H1 (cell line): Measurements from ENCODE around the gene ADGRA3. TPM values are rescaled to one million over a fixed set of nuclear protein-coding genes. Genes with fewer than 3 reads are reported as not detected.

ENCODE experiments used
- ASH2L ChIP-seq: fragments of 200-600, 300-600 bp; sonication (generic); IDR thresholded peaks from one replicate; pipeline ENCODE4 v1.7.1; 2017; ENCODE audit warnings: low read length
- CBX8 ChIP-seq: fragments of 300-800, 300-1000 bp; sonication (generic); IDR thresholded peaks from 2 replicates; pipeline ENCODE4 v1.7.1; 2016; ENCODE audit warnings: low read depth, low read length, borderline replicate concordance
- CTCF ChIP-seq, 3 experiments: IDR thresholded peaks; 1 replicate in 2 of 3; 2 replicates in 1 of 3; pipeline versions ENCODE4 v1.5.1 to v1.6.1; 2011; ENCODE audit warnings: low read length in 3 of 3, mild to moderate bottlenecking in 3 of 3, inconsistent platforms in 2 of 3, low read depth in 1 of 3, moderate library complexity in 1 of 3; ENCODE audit not compliant: insufficient read depth in 1 of 3; ENCODE audit errors: control extremely low read depth in 1 of 3
- TAF7 ChIP-seq: optimal IDR thresholded peaks from 2 replicates; pipeline ENCODE3; 2011; ENCODE audit warnings: low read depth, mild to moderate bottlenecking, inconsistent platforms, low read length, moderate library complexity, borderline replicate concordance
- polyA plus RNA-seq, 7 experiments: library from polyadenylated mRNA; depleted of rRNA in 3 of 7; stranded (reverse) in 5 of 7; unstranded in 2 of 7; fragments of >200 nt in 5 of 7; fragments of 200-250 nt in 2 of 7; gene quantifications; 1 replicate in 5 of 7; 2 replicates in 1 of 7; 4 replicates in 1 of 7; pipeline versions ENCODE4 v1.2.1 to v1.2.3, GENCODE V29; 2011 to 2013; ENCODE audit warnings: missing spikeins in 2 of 7, mixed read lengths in 2 of 7
- total RNA-seq: library from RNA; stranded (reverse); fragmentation: NEBNext Ultra II Directional; extraction: Animal tissue kit (Norgen Biotek cat#: 25700); gene quantifications from 2 replicates; pipeline ENCODE4 v1.2.1, GENCODE V29; 2021

Gene ADGRA3
- total and polyA plus RNA-seq, 2 of the 8 experiments (the other 6 are each of a cell fraction or from before 2014, with no cell fraction given): 31.5 to 63.0 TPM

- TF ChIP-seq CTCF (IDR thresholded peaks at IDR 0.05; ENCODE audit: control extremely low read depth in 1 of 3, insufficient read depth in 1 of 3, low read depth in 1 of 3, low read length in 3 of 3) (no peak), TAF7 (no peak), ASH2L (no peak), CBX8 (no peak)
Observed at GRCh38 chr4:22510750-22511149, 5.1 kb downstream of the ADGRA3 start (continued).
